ENCODE measurements around the gene XXYLT1.

DNA sequence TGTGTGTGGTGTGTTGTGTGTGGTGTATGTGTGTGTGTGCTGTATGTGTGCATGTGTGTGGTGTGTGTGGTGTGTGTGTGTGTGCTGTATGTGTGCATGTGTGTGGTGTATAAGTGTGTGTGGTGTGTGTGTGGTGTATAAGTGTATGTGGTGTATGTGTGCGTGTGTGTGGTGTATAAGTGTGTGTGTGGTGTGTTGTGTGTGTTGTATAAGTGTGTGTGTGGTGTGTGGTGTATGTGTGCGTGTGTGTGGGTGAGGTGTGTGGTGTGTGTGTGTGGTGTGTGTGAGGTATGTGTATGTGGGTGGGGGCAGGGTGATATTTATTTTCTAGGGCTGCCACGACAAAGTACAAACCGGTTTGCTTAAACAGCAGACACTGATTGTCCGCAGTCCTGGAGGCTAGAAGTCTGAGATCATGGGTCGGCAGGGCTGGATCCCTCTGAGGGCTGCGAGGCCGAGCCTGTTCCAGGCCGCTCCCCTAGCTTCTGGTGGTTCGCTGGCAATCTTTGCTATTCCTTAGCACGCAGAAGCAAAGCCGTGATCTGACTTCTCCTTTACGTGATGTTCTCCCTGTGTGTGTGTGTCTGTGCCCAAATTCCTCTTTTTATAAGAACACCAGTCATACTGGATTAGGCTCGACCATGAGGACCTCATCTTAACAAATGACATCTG, 160.2 kb downstream of the XXYLT1 start:
- TF ChIP-seq MAZ (IDR thresholded peaks at IDR 0.05; ENCODE audit: borderline replicate concordance, low read depth, low read length) (no peak), RNF2 (IDR thresholded peaks at IDR 0.05; ENCODE audit: borderline replicate concordance, low read depth) (no peak), POLR2A (IDR thresholded peaks at IDR 0.05; ENCODE audit: low read length) (no peak)
- TF ChIP-seq, protein P1, sequence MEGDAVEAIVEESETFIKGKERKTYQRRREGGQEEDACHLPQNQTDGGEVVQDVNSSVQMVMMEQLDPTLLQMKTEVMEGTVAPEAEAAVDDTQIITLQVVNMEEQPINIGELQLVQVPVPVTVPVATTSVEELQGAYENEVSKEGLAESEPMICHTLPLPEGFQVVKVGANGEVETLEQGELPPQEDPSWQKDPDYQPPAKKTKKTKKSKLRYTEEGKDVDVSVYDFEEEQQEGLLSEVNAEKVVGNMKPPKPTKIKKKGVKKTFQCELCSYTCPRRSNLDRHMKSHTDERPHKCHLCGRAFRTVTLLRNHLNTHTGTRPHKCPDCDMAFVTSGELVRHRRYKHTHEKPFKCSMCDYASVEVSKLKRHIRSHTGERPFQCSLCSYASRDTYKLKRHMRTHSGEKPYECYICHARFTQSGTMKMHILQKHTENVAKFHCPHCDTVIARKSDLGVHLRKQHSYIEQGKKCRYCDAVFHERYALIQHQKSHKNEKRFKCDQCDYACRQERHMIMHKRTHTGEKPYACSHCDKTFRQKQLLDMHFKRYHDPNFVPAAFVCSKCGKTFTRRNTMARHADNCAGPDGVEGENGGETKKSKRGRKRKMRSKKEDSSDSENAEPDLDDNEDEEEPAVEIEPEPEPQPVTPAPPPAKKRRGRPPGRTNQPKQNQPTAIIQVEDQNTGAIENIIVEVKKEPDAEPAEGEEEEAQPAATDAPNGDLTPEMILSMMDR (IDR thresholded peaks at IDR 0.05): no peak

All from A549 (cell line).